CD4-positive, alpha-beta memory T cell (primary cell): ENCODE measurements around the gene SH3BGR. TPM values are rescaled to one million over a fixed set of nuclear protein-coding genes. Genes with fewer than 3 reads are reported as not detected.

Source experiments
- CTCF ChIA-PET: fragments of 350-600 bp; sonication (Branson Sonifier 250); formaldehyde crosslinking; loops from one replicate; lab custom pipeline; 2021; ENCODE audit warnings: inconsistent platforms; ENCODE audit not compliant: partially characterized antibody; lab: Charles Lee
- POLR2A ChIA-PET: fragments of 350-600 bp; sonication (Branson Sonifier 250); formaldehyde crosslinking; loops from one replicate; lab custom pipeline; 2021; ENCODE audit not compliant: partially characterized antibody; lab: Charles Lee
- DNase-seq, 5 donors: peaks; one replicate each; pipeline versions ENCODE4 v3.0.0 to v3.0.0-alpha.2; 2020 to 2022; ENCODE audit warnings: mixed read lengths in 1 of 5
- H3K27ac ChIP-seq: one replicate; pipeline ENCODE4 v1.7.0; 2013; ENCODE audit warnings: low read depth, low read length
- H3K27me3 ChIP-seq: 2 replicates; pipeline ENCODE4 v1.7.0; 2013; ENCODE audit warnings: mild to moderate bottlenecking, low read length, moderate library complexity; ENCODE audit not compliant: insufficient read depth
- H3K36me3 ChIP-seq: 2 replicates; pipeline ENCODE4 v1.7.0; 2013; ENCODE audit warnings: mild to moderate bottlenecking, low read length, moderate library complexity; ENCODE audit not compliant: insufficient read depth
- H3K4me1 ChIP-seq: 2 replicates; pipeline ENCODE4 v1.7.0; 2013; ENCODE audit warnings: mild to moderate bottlenecking, low read length, moderate library complexity; ENCODE audit not compliant: insufficient read depth
- H3K4me3 ChIP-seq, 2 donors: one replicate each; pipeline ENCODE4 v1.7.0; 2013; ENCODE audit warnings: low read length in 2 of 2, mild to moderate bottlenecking in 1 of 2
- H3K9me3 ChIP-seq, 2 donors: one replicate each; pipeline ENCODE4 v1.7.0; 2013; ENCODE audit warnings: low read length in 2 of 2, control low read depth in 1 of 2; ENCODE audit not compliant: control insufficient read depth in 1 of 2
- H3K27ac Mint-ChIP-seq, 7 donors: one replicate each; pipeline ENCODE4 v1.8.0; 2020 to 2021; ENCODE audit warnings: mixed read lengths in 7 of 7, mild to moderate bottlenecking in 6 of 7, inconsistent platforms in 3 of 7, moderate library complexity in 3 of 7
- H3K27me3 Mint-ChIP-seq, 2 donors: one replicate each; pipeline ENCODE4 v1.8.0; 2020 to 2021; ENCODE audit warnings: mixed read lengths in 2 of 2
- H3K36me3 Mint-ChIP-seq, 2 donors: one replicate each; pipeline ENCODE4 v1.8.0; 2020 to 2021; ENCODE audit warnings: mixed read lengths in 2 of 2, inconsistent platforms in 1 of 2, mild to moderate bottlenecking in 1 of 2
- H3K4me1 Mint-ChIP-seq, 4 donors: one replicate each; pipeline ENCODE4 v1.8.0; 2020 to 2021; ENCODE audit warnings: mixed read lengths in 4 of 4, mild to moderate bottlenecking in 1 of 4
- H3K4me3 Mint-ChIP-seq, 8 donors: one replicate each; pipeline ENCODE4 v1.8.0; 2020 to 2021; ENCODE audit warnings: mixed read lengths in 8 of 8, mild to moderate bottlenecking in 7 of 8, moderate library complexity in 6 of 8, inconsistent platforms in 3 of 8
- H3K9me3 Mint-ChIP-seq, 8 donors: one replicate each; pipeline ENCODE4 v1.8.0; 2020 to 2021; ENCODE audit warnings: mixed read lengths in 8 of 8, mild to moderate bottlenecking in 5 of 8, inconsistent platforms in 3 of 8, moderate library complexity in 1 of 8
- intact Hi-C: fragments of 100-400 bp; cut with micrococcal nuclease; formaldehyde crosslinking; loops from one replicate; pipeline ENCODE4 v1.15.1; 2023
- polyA plus RNA-seq, 2 donors: library from polyadenylated mRNA; unstranded; fragments of 300-500 nt; fragmentation: Illumina TruSeq; gene quantifications; one replicate each; pipeline ENCODE4 v1.2.3, GENCODE V29; 2021
- total RNA-seq, 2 experiments: library from RNA; stranded (reverse); gene quantifications; one replicate each; pipeline ENCODE4 v1.2.3, GENCODE V29; 2021

Gene SH3BGR
- total and polyA plus RNA-seq, 4 experiments from 2014 or later, result 0.58 to 2.5 (median 1.9) TPM

DNA sequence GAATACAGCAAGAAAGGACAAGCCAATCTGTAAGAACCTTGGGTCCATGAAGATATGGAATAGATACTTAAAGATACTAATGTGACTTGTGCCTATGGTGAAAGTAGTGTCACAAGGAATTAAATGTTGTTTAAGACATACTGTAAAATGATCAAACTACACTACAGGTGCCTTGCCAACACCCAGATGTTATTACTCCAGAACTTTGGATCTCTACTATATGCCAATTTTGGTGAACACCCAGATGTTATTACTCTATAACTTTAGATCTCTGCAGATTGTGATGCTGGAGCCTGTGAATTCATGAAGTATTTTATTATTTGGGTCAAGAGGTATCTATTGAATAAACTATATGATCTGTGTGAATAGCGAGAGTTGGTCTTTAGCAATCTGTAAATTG lies 101.1 kb downstream of the SH3BGR start:
- POLR2A ChIA-PET, result no interaction called here
- H3K36me3 Mint-ChIP-seq, result no peaks in the 10 kb centered on the region
- H3K27ac Mint-ChIP-seq, result no peak overlapping the region
- CTCF ChIA-PET, result no interaction called here
- Histone ChIP-seq H3K9me3 (no peaks in the 10 kb centered on the region), H3K36me3 (no peaks in the 10 kb centered on the region), H3K27me3 (no peaks in the 10 kb centered on the region), H3K4me1 (no peaks in the 10 kb centered on the region), H3K4me3 (no peak overlapping the region), H3K27ac (no peak overlapping the region)
- intact Hi-C loops, result no loop called here
- peaks cover 0 to 6% (median 4%) of the 10 kb centered on the region in 8 donors for H3K9me3 Mint-ChIP-seq
- no peaks in the 10 kb centered on the region for H3K4me1 Mint-ChIP-seq
- no peak for DNase-seq
- H3K4me3 Mint-ChIP-seq, result no peak overlapping the region
- no peaks in the 10 kb centered on the region for H3K27me3 Mint-ChIP-seq

DNA sequence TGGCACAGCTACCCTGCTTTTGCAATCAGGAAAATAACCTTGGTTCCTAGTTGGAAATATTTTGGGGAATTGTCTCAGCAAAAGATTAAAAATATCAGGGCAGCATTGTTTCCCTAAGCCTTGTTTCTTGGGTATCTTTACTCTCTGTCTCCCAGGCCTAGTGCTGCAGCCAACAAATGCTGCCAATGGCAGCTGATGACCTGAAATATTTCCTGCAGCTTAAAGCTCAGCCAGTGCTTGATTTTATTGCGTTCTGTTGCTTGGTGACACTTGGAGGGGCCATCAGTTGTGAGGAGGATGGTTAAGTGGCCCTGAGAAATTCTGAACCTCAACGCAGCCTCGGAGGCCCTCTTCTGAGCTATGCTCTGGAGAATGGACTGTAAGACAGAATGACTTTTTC lies 101.6 kb downstream of the SH3BGR start:
- H3K36me3 Mint-ChIP-seq, result no peaks in the 10 kb centered on the region
- CTCF ChIA-PET, result no interaction called here
- no peaks in the 10 kb centered on the region for H3K4me1 Mint-ChIP-seq
- POLR2A ChIA-PET, result no interaction called here
- Histone ChIP-seq H3K27me3 (no peaks in the 10 kb centered on the region), H3K9me3 (no peaks in the 10 kb centered on the region), H3K4me3 (no peak overlapping the region), H3K36me3 (no peaks in the 10 kb centered on the region), H3K4me1 (no peaks in the 10 kb centered on the region), H3K27ac (no peak overlapping the region)
- DNase-seq, result no peak
- H3K27ac Mint-ChIP-seq, result no peak overlapping the region
- intact Hi-C loops, result no loop called here
- H3K4me3 Mint-ChIP-seq, result no peak overlapping the region
- peaks cover 0 to 5% (median 2%) of the 10 kb centered on the region in 8 donors for H3K9me3 Mint-ChIP-seq
- peaks cover 0 to 1% of the 10 kb centered on the region in 2 donors for H3K27me3 Mint-ChIP-seq

DNA sequence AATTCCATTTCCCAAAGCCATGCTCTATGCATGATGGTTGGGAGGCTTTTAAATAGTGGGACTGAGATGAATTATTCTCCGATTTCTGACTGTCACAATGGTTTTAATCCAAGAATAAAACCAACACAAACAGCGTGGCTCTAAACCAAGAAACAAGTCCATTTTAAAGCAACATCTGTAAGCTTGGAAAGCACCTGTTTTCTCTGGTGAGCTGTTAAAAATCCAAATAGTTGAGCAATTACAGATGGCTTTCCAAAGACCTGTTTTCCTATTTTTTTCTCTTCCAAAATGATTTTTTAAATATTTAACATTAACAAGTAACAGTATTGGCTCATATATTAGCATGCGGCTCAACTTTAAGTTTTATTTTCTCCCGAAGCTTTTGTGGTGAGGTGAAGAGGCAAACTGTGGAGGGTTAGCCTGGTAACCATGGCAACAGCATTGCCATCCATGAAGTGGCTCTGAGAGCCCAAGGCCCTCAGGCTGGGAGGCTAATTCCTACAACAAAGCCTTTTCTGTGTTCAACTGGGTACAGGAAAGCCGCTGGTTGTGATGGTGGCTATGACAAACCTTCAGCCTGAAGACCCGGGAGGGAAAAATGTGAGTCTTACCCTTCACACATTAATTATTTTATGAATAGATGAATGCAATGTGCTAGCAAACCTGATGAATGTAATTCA lies 104.3 kb downstream of the SH3BGR start:
- Mint-ChIP-seq H3K4me1 (no peaks in the 10 kb centered on the region), H3K9me3 (peaks cover 0 to 5% (median 0%) of the 10 kb centered on the region in 8 donors), H3K27me3 (peaks cover 0 to 4% of the 10 kb centered on the region in 2 donors), H3K4me3 (no peak overlapping the region), H3K36me3 (no peaks in the 10 kb centered on the region), H3K27ac (no peak overlapping the region)
- H3K9me3 ChIP-seq, result no peaks in the 10 kb centered on the region
- no peak for DNase-seq
- CTCF ChIA-PET, result no interaction called here
- intact Hi-C loops, result no loop called here
- POLR2A ChIA-PET, result no interaction called here
- no peaks in the 10 kb centered on the region for H3K36me3 ChIP-seq
- no peak overlapping the region for H3K4me3 ChIP-seq
- no peak overlapping the region for H3K27ac ChIP-seq
- no peaks in the 10 kb centered on the region for H3K4me1 ChIP-seq
- no peaks in the 10 kb centered on the region for H3K27me3 ChIP-seq

DNA sequence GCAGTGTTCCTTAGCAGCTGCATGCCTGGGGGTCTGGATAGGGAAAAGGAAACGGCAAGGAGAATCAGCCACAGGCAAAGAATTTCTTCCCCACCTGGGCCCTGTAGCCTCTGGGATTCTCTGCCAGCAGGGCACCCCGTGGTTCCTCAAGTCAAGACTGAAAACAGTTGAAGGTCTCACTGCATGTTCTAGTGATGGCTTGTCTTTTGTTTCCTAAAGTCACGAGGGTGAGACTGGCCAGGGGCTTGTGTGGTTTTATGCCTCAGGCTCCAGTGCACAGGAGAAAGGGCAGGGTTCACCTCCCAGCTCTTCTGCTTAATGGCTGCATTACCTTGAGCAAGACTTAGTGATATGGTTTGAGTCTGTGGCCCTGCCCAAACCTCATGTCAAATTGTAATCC lies 107.7 kb downstream of the SH3BGR start:
- Mint-ChIP-seq H3K4me3 (no peak overlapping the region), H3K9me3 (peaks cover 0 to 2% (median 0%) of the 10 kb centered on the region in 8 donors), H3K36me3 (no peaks in the 10 kb centered on the region), H3K4me1 (no peaks in the 10 kb centered on the region), H3K27ac (no peak overlapping the region), H3K27me3 (peaks cover 0 to 4% of the 10 kb centered on the region in 2 donors)
- intact Hi-C loops, result no loop called here
- ChIA-PET POLR2A (no interaction called here), CTCF (no interaction called here)
- Histone ChIP-seq H3K27me3 (no peaks in the 10 kb centered on the region), H3K27ac (no peak overlapping the region), H3K9me3 (no peaks in the 10 kb centered on the region), H3K4me3 (no peak overlapping the region), H3K36me3 (no peaks in the 10 kb centered on the region), H3K4me1 (no peaks in the 10 kb centered on the region)
- no peak for DNase-seq

DNA sequence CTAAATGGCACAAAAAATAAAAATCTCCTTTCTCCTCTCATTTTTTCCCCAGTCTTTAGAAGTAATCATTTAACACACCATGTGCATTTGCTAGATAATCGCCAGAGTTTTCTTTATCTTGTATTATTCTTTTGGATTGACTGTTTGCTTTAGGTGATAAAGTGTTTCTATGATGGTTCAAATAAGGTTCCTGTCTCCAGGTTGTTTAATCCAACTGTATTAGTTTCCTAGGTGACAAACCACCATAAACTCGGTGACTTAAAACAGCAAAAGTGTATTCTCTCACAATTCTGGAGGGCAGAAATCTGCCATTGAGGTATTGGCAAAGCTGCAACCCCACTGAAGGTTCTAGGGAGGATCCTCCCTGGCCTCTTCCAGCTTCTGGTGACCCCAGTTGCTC lies 109.4 kb downstream of the SH3BGR start:
- Histone ChIP-seq H3K9me3 (no peaks in the 10 kb centered on the region), H3K27me3 (no peaks in the 10 kb centered on the region), H3K27ac (no peak overlapping the region), H3K36me3 (no peaks in the 10 kb centered on the region), H3K4me1 (no peaks in the 10 kb centered on the region), H3K4me3 (no peak overlapping the region)
- ChIA-PET CTCF (no interaction called here), POLR2A (no interaction called here)
- H3K9me3 Mint-ChIP-seq, result peaks cover 0 to 2% (median 0%) of the 10 kb centered on the region in 8 donors
- H3K4me1 Mint-ChIP-seq, result no peaks in the 10 kb centered on the region
- no peak for DNase-seq
- H3K36me3 Mint-ChIP-seq, result no peaks in the 10 kb centered on the region
- intact Hi-C loops, result no loop called here
- no peak overlapping the region for H3K4me3 Mint-ChIP-seq
- H3K27ac Mint-ChIP-seq, result no peak overlapping the region
- peaks cover 0 to 4% of the 10 kb centered on the region in 2 donors for H3K27me3 Mint-ChIP-seq

DNA sequence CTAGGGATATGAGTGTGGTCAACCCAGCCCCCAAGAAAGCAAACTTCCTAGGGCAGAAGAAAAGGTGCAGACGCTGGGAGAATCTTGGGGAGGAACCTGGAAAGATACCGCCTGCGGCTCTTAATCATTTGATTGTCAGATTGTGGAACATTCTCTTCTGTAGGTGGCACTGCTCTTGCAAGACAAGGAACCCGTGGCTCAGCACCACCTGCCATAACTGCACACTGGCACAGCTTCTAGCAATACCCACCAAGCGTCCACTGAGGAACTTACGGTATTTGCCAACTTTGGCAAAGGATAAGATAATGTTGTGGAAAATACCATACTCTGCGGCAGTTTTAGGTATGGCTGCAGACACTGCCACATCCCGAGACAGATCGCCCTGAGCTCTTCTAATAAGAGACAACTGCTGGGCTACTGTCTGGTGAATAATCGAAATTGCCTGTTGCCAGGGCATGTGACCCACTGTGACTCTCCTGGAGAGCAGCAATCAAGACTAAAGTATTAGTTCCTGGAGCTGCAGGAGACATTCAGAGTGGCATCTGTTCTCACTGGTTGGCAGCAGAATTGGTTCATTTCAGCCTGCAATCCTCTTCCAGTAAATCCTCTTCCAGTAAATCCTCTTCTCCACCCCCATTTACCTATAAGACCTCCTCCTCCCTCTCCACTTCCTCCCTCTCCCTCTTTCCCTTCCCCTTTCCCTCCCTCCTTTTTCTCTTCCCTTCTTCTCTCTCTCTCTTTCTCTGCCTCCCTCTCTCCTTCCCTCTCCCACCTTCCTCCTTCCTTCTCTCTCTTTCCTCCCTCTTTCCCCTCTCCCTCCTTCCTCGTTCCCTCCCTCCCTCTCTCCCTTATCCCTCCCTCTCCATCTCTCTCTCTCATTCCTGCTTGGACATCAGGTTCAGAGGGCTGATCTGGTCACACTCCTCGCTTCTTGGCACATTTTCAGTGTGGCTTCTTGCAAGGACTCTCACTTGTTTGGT lies 111.3 kb downstream of the SH3BGR start:
- DNase-seq, result no peak
- Histone ChIP-seq H3K9me3 (no peaks in the 10 kb centered on the region), H3K27me3 (no peaks in the 10 kb centered on the region), H3K36me3 (no peaks in the 10 kb centered on the region), H3K4me3 (no peak overlapping the region), H3K27ac (no peak overlapping the region), H3K4me1 (no peaks in the 10 kb centered on the region)
- ChIA-PET CTCF (no interaction called here), POLR2A (no interaction called here)
- peaks cover 0 to 4% of the 10 kb centered on the region in 2 donors for H3K27me3 Mint-ChIP-seq
- peaks cover 0 to 1% (median 0%) of the 10 kb centered on the region in 8 donors for H3K9me3 Mint-ChIP-seq
- H3K4me3 Mint-ChIP-seq, result no peak overlapping the region
- no peaks in the 10 kb centered on the region for H3K36me3 Mint-ChIP-seq
- H3K4me1 Mint-ChIP-seq, result no peaks in the 10 kb centered on the region
- intact Hi-C loops, result no loop called here
- H3K27ac Mint-ChIP-seq, result no peak overlapping the region

DNA sequence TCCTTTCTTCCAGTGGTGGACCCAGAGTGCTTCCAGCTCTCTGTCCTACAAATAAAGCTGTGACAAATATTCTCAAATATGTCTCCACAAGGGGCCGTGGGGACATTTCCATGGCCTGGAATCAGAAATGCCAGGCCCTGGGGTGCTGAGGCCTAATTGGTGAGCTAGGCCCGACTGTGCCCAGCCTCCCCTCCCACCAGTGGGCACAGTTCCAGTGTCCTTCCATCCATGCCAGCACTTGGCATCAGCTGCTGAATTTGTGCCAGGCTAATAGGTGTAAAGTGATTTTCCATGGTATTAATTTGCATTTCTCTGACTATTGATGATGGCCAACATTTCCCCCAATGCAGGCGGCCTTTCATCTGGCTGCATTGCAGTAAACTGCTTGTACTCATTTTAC lies 112.4 kb downstream of the SH3BGR start:
- CTCF ChIA-PET, result no interaction called here
- H3K27ac Mint-ChIP-seq, result no peak overlapping the region
- intact Hi-C loops, result no loop called here

More for the DNA sequence above, 112.4 kb downstream of the SH3BGR start:
- no peak for DNase-seq
- Histone ChIP-seq H3K4me1 (no peaks in the 10 kb centered on the region), H3K27ac (no peak overlapping the region), H3K36me3 (no peaks in the 10 kb centered on the region), H3K27me3 (no peaks in the 10 kb centered on the region), H3K4me3 (no peak overlapping the region), H3K9me3 (no peaks in the 10 kb centered on the region)
- H3K9me3 Mint-ChIP-seq, result no peaks in the 10 kb centered on the region
- POLR2A ChIA-PET, result no interaction called here
- H3K4me1 Mint-ChIP-seq, result no peaks in the 10 kb centered on the region
- H3K27me3 Mint-ChIP-seq, result no peaks in the 10 kb centered on the region
- H3K36me3 Mint-ChIP-seq, result no peaks in the 10 kb centered on the region
- H3K4me3 Mint-ChIP-seq, result no peak overlapping the region
